Body of pancreas (tissue), 4 donors: Measurements from ENCODE around the gene RHOJ.

ENCODE experiments used
- CTCF ChIP-seq, 7 experiments: fragments of 450-650 bp in 4 of 7; fragments of 200-600 bp in 3 of 7; sonication (generic) in 3 of 7; IDR thresholded peaks; one replicate each; pipeline ENCODE4 v1.5.1; 2016 to 2019; ENCODE audit warnings: antibody characterized with exemption in 7 of 7
- POLR2A ChIP-seq, 3 donors: fragments of 450-650 bp; IDR thresholded peaks; one replicate each; pipeline ENCODE4 v1.6.1; 2016; ENCODE audit warnings: antibody characterized with exemption in 3 of 3, mild to moderate bottlenecking in 2 of 3

GRCh38 chr14:63191211-63191610 is 13.0 kb upstream of the RHOJ start:
- TF ChIP-seq POLR2A (IDR thresholded peaks at IDR 0.05) (no peak), CTCF (IDR thresholded peaks at IDR 0.05) (no peak)
